Measurements from ENCODE around the gene ZNF638.

Gene ZNF638

GRCh38 chr2:71331331-71331580 lies 326 bp upstream of the ZNF638 start (continued):
- TF ChIP-seq EGR2 (tag by site-specific recombination; IDR thresholded peaks at IDR 0.05; ENCODE audit: low read depth) (peak; percentile 34; the same call in 1 of the 2 replicates), ZSCAN23 (tag by site-specific recombination; IDR thresholded peaks at IDR 0.05) (peak; percentile 65; the same call in 1 of the 2 replicates), ZFHX2 (tag by site-specific recombination; conservative IDR thresholded peaks at IDR 0.05) (peak; percentile 62), ZNF580 (tag by site-specific recombination; IDR thresholded peaks at IDR 0.05) (peak; percentile 82), INSM2 (tag by site-specific recombination; IDR thresholded peaks at IDR 0.05) (peak; percentile 31; the same call in 1 of the 2 replicates), SP7 (tag by site-specific recombination; IDR thresholded peaks at IDR 0.05) (peak; percentile 38; the same call in 1 of the 2 replicates), ZNF785 (tag by site-specific recombination; IDR thresholded peaks at IDR 0.05) (0 out of 2 replicates have a peak, but pooled peaks have one; percentile 33), ZNF24 (tag by site-specific recombination; IDR thresholded peaks at IDR 0.05) (peak; percentile 22; the same call in 1 of the 2 replicates), ZNF2 (tag by site-specific recombination; IDR thresholded peaks at IDR 0.05) (0 out of 2 replicates have a peak, but pooled peaks have one; percentile 41), ZNF610 (tag by site-specific recombination; IDR thresholded peaks at IDR 0.05; ENCODE audit: borderline replicate concordance) (0 out of 2 replicates have a peak, but pooled peaks have one; percentile 71)

- H3K9me3 ChIP-seq (ENCODE audit: control insufficient read depth, insufficient read depth, low read depth, low read length) = no peaks in the 10 kb centered on the region
- ChIA-PET POLR2A (interaction anchor here (1.2 to 2.4 kb wide), 4 partner anchors 10 to 264 kb away, joined by 3 to 13 read pairs (median 4); partner anchors contain the start of genes NAGK and PAIP2B), CTCF (interaction anchor here (0.8 to 3.4 kb wide), 12 partner anchors 14 to 232 kb away, joined by 3 to 24 read pairs (median 5); no protein-coding TSS in a partner anchor)
- peak overlapping the region; percentile 76 for H3K27ac ChIP-seq (ENCODE audit: extremely low read depth, low read depth, low read length)
- H3K36me3 ChIP-seq (ENCODE audit: control insufficient read depth in 2 of 2, insufficient read depth in 1 of 2, low read length in 2 of 2) = peaks cover 3 to 7% of the 10 kb centered on the region in 2 experiments; a peak in 2 of 3 replicates
- H3K4me3 ChIP-seq (ENCODE audit: low read depth, low read length) = peak overlapping the region; percentile 89
- TF ChIP-seq ZBTB20 (tag by site-specific recombination; IDR thresholded peaks at IDR 0.05) (no peak), ZNF423 (tag by site-specific recombination; IDR thresholded peaks at IDR 0.05) (no peak), ZNF843 (tag by site-specific recombination; IDR thresholded peaks at IDR 0.05) (no peak), ZNF654 (tag by site-specific recombination; IDR thresholded peaks at IDR 0.05; ENCODE audit: low read depth) (no peak), INSM2 (tag by site-specific recombination; IDR thresholded peaks at IDR 0.05) (no peak), ZNF18 (tag by site-specific recombination; IDR thresholded peaks at IDR 0.05) (no peak), ZBTB8A (tag by site-specific recombination; IDR thresholded peaks at IDR 0.05) (no peak), ELK4 (IDR thresholded peaks at IDR 0.05; ENCODE audit: borderline replicate concordance, low read depth, low read length) (no peak), ZNF624 (tag by site-specific recombination; IDR thresholded peaks at IDR 0.05) (no peak)
- H3K4me1 ChIP-seq (ENCODE audit: control insufficient read depth, insufficient read depth, low read length) = peaks cover 16% of the 10 kb centered on the region
These were observed 834 bp downstream of the ZNF638 start for GRCh38 chr2:71332435-71332796.
